Endothelial cell of umbilical vein (primary cell): ENCODE measurements around the gene CNTNAP4. TPM values are rescaled to one million over a fixed set of nuclear protein-coding genes. Genes with fewer than 3 reads are reported as not detected.

Experiments
- BruUV-seq: library from RNA; stranded (reverse); fragments of 400-500 nt; replicated peaks from 2 replicates; lab custom pipeline; 2021; lab: Mats Ljungman, UMichigan
- CTCF ChIA-PET: fragments of 300-600, 350-600 bp; sonication (Branson Sonifier 250); formaldehyde crosslinking; loops from one replicate; lab custom pipeline; 2021; ENCODE audit warnings: antibody characterized with exemption, inconsistent platforms; lab: Charles Lee
- POLR2A ChIA-PET: fragments of 300-600, 350-600 bp; sonication (Branson Sonifier 250); formaldehyde crosslinking; loops from one replicate; lab custom pipeline; 2021; ENCODE audit warnings: antibody characterized with exemption, inconsistent platforms; lab: Charles Lee
- DNase-seq: peaks from one replicate; pipeline ENCODE4 v3.0.0-alpha.2; 2011; ENCODE audit warnings: low read depth, low spot score
- FAIRE-seq: peaks from 2 replicates; lab custom pipeline; 2011; peaks lifted over from hg19 to GRCh38; lab: Jason Lieb, UNC
- H2AFZ ChIP-seq: 2 replicates; pipeline ENCODE4 v1.6.0; 2012; ENCODE audit warnings: low read depth, low read length, control low read depth, inconsistent platforms
- H3K27ac ChIP-seq: 2 replicates; pipeline ENCODE4 v1.5.1; 2011; ENCODE audit warnings: low read depth, mild to moderate bottlenecking, control low read depth, low read length, moderate library complexity; ENCODE audit not compliant: insufficient read depth
- H3K27me3 ChIP-seq, 2 experiments: 2 replicates each; pipeline versions ENCODE4 v1.6.0 to v1.6.1; 2011; ENCODE audit warnings: low read length in 2 of 2, mixed read lengths in 1 of 2; ENCODE audit not compliant: control insufficient read depth in 2 of 2, insufficient read depth in 2 of 2
- H3K36me3 ChIP-seq, 2 experiments: 2 replicates in 1 of 2; 3 replicates in 1 of 2; pipeline ENCODE4 v1.5.1; 2011; ENCODE audit warnings: low read length in 2 of 2, mild to moderate bottlenecking in 1 of 2, moderate library complexity in 1 of 2; ENCODE audit not compliant: control insufficient read depth in 2 of 2, insufficient read depth in 2 of 2; ENCODE audit errors: extremely low read depth in 1 of 2
- H3K4me1 ChIP-seq: 3 replicates; pipeline ENCODE4 v1.5.1; 2011; ENCODE audit warnings: mild to moderate bottlenecking, low read length; ENCODE audit not compliant: control insufficient read depth, insufficient read depth; ENCODE audit errors: extremely low read depth
- H3K4me2 ChIP-seq: 2 replicates; pipeline ENCODE4 v1.6.1; 2011; ENCODE audit warnings: low read length, control low read depth, mixed read lengths; ENCODE audit not compliant: insufficient read depth
- H3K4me3 ChIP-seq, 3 experiments: fragments of 200-600 bp in 1 of 3; sonication (generic), shearing (Covaris generic) in 1 of 3; replicated peaks in 1 of 3; 2 replicates each; pipeline ENCODE4 v1.5.1; 2011 to 2016; ENCODE audit warnings: control low read depth in 3 of 3, low read length in 3 of 3, mild to moderate bottlenecking in 2 of 3, inconsistent platforms in 1 of 3, low read depth in 1 of 3, moderate library complexity in 1 of 3; ENCODE audit not compliant: insufficient read depth in 1 of 3
- H3K79me2 ChIP-seq: 2 replicates; pipeline ENCODE4 v1.6.0; 2012; ENCODE audit warnings: low read length, inconsistent platforms; ENCODE audit not compliant: control insufficient read depth, insufficient read depth
- H3K9ac ChIP-seq: replicated peaks from 2 replicates; pipeline ENCODE3; 2011; ENCODE audit warnings: low read length, control low read depth; ENCODE audit not compliant: insufficient read depth; ENCODE audit errors: extremely low read depth
- H3K9me1 ChIP-seq: replicated peaks from 3 replicates; pipeline ENCODE4 v1.6.0; 2011; ENCODE audit warnings: mild to moderate bottlenecking, low read length; ENCODE audit not compliant: control insufficient read depth, insufficient read depth; ENCODE audit errors: extremely low read depth
- H3K9me3 ChIP-seq: replicated peaks from 2 replicates; pipeline ENCODE4 v1.5.1; 2012; ENCODE audit warnings: low read length, inconsistent platforms; ENCODE audit not compliant: control insufficient read depth, insufficient read depth
- H4K20me1 ChIP-seq: replicated peaks from 2 replicates; pipeline ENCODE3; 2011; ENCODE audit warnings: mild to moderate bottlenecking, low read length; ENCODE audit not compliant: control insufficient read depth, insufficient read depth; ENCODE audit errors: extremely low read depth
- CTCF ChIP-seq, 2 donors: IDR thresholded peaks; 1 replicate in 1 of 2; 2 replicates in 1 of 2; pipeline ENCODE4 v1.5.1; 2011; ENCODE audit warnings: low read length in 2 of 2, mild to moderate bottlenecking in 2 of 2, moderate library complexity in 2 of 2, control low read depth in 1 of 2, inconsistent platforms in 1 of 2, low read depth in 1 of 2; ENCODE audit not compliant: insufficient read depth in 1 of 2; ENCODE audit errors: extremely low read depth in 1 of 2
- EZH2 ChIP-seq: IDR thresholded peaks from 2 replicates; pipeline ENCODE4 v1.6.1; 2012; ENCODE audit warnings: borderline replicate concordance, low read depth, mild to moderate bottlenecking, moderate library complexity, low read length, inconsistent platforms; ENCODE audit not compliant: severe bottlenecking
- FOS ChIP-seq: IDR thresholded peaks from 2 replicates; pipeline ENCODE4 v1.6.1; 2011; ENCODE audit warnings: mild to moderate bottlenecking, low read length, moderate library complexity, borderline replicate concordance; ENCODE audit not compliant: insufficient read depth
- GATA2 ChIP-seq: IDR thresholded peaks from 2 replicates; pipeline ENCODE4 v1.7.0; 2011; ENCODE audit warnings: low read depth, mild to moderate bottlenecking, moderate library complexity, mixed read lengths, low read length; ENCODE audit not compliant: insufficient read length, insufficient read depth
- JUN ChIP-seq: IDR thresholded peaks from 2 replicates; pipeline ENCODE4 v1.6.1; 2011; ENCODE audit warnings: borderline replicate concordance, low read depth; ENCODE audit not compliant: insufficient read length, insufficient read depth
- MAX ChIP-seq: IDR thresholded peaks from 2 replicates; pipeline ENCODE4 v1.6.1; 2011; ENCODE audit not compliant: insufficient read depth, insufficient read length
- MYC ChIP-seq: IDR thresholded peaks from one replicate; pipeline ENCODE4 v1.6.1; 2011; ENCODE audit warnings: mild to moderate bottlenecking, low read depth, low read length
- POLR2A ChIP-seq: IDR thresholded peaks from 2 replicates; pipeline ENCODE4 v1.6.1; 2012; ENCODE audit warnings: low read depth, mild to moderate bottlenecking, control low read depth, low read length
- POLR2AphosphoS5 ChIP-seq: IDR thresholded peaks from 2 replicates; pipeline ENCODE4 v1.6.1; 2012; ENCODE audit warnings: low read depth, mild to moderate bottlenecking, control low read depth, low read length, moderate library complexity; ENCODE audit not compliant: insufficient read depth
- dilution Hi-C: fragments of 300-500 bp; cut with MboI; formaldehyde crosslinking; loops from one replicate; pipeline ENCODE4 v1.15.0; 2019; ENCODE audit warnings: low sequenced_read_pairs; ENCODE audit not compliant: extremely low pct_ligation_motif_present
- intact Hi-C: fragments of 100-400 bp; cut with micrococcal nuclease; formaldehyde crosslinking; loops from one replicate; pipeline ENCODE4 v1.10.0; 2022
- polyA plus RNA-seq, 4 experiments: library from polyadenylated mRNA; depleted of rRNA in 3 of 4; stranded (reverse) in 3 of 4; unstranded in 1 of 4; fragments of >200 nt; gene quantifications; 2 replicates each; pipeline versions ENCODE4 v1.2.1 to v1.2.3, GENCODE V29; 2011 to 2012; ENCODE audit warnings: missing spikeins in 1 of 4
- total RNA-seq: library from RNA; stranded (reverse); gene quantifications from 2 replicates; pipeline ENCODE4 v1.2.3, GENCODE V29; 2021

CNTNAP4 gene
- total and polyA plus RNA-seq, 2 donors (not counting 3 experiments of a cell fraction or from before 2014, with no cell fraction given) = not detected

- FAIRE-seq = no peak
- dilution Hi-C loops = no loop called here
- CTCF ChIA-PET = no interaction called here
Observed at GRCh38 chr16:76428858-76429257, 151.7 kb downstream of the CNTNAP4 start.

More at GRCh38 chr16:76428858-76429257, 151.7 kb downstream of the CNTNAP4 start:
- no peak overlapping the region for H3K4me2 ChIP-seq
- no peak overlapping the region for H3K27ac ChIP-seq
- H3K4me1 ChIP-seq = no peaks in the 10 kb centered on the region
- no peaks in the 10 kb centered on the region for H3K27me3 ChIP-seq
- TF ChIP-seq POLR2AphosphoS5 (no peak), POLR2A (no peak), MYC (no peak), EZH2 (no peak), FOS (no peak), GATA2 (no peak), JUN (no peak), CTCF (IDR thresholded peaks at IDR 0.05; ENCODE audit: extremely low read depth in 1 of 2, insufficient read depth in 1 of 2, low read depth in 1 of 2, low read length in 2 of 2) (no peak), MAX (no peak)
- H3K9ac ChIP-seq = no peak overlapping the region
- no peaks in the 10 kb centered on the region for H3K9me1 ChIP-seq
- no peak overlapping the region for H3K4me3 ChIP-seq
- DNase-seq = no peak
- no TSS peak for BruUV-seq
- no peaks in the 10 kb centered on the region for H3K36me3 ChIP-seq
- H2AFZ ChIP-seq = no peak overlapping the region
- intact Hi-C loops = no loop called here
- no peaks in the 10 kb centered on the region for H3K79me2 ChIP-seq
- POLR2A ChIA-PET = no interaction called here
- no peaks in the 10 kb centered on the region for H3K9me3 ChIP-seq
- no peaks in the 10 kb centered on the region for H4K20me1 ChIP-seq
